Sigmoid colon (tissue), 4 donors: ENCODE data around the gene POC1B.

Experiments
- CTCF ChIP-seq, 4 experiments: fragments of 450-650 bp in 3 of 4; fragments of 200-600 bp in 1 of 4; IDR thresholded peaks; one replicate each; pipeline ENCODE4 v1.5.1; 2016 to 2019; ENCODE audit warnings: antibody characterized with exemption in 4 of 4, mild to moderate bottlenecking in 3 of 4, moderate library complexity in 2 of 4
- EP300 ChIP-seq, 4 donors: sonication (generic); formaldehyde crosslinking; IDR thresholded peaks; one replicate each; pipeline ENCODE4 v1.6.1; 2017; ENCODE audit warnings: antibody characterized with exemption in 4 of 4
- POLR2A ChIP-seq, 2 donors: fragments of 450-650 bp; IDR thresholded peaks; one replicate each; pipeline ENCODE4 v1.6.1; 2016; ENCODE audit warnings: antibody characterized with exemption in 2 of 2, mild to moderate bottlenecking in 2 of 2, moderate library complexity in 2 of 2
- POLR2AphosphoS5 ChIP-seq, 4 donors: sonication (generic); formaldehyde crosslinking; IDR thresholded peaks; one replicate each; pipeline ENCODE4 v1.6.1; 2017; ENCODE audit warnings: antibody characterized with exemption in 4 of 4

GRCh38 chr12:89479982-89480381 is 45.9 kb downstream of the POC1B start:
- TF ChIP-seq CTCF (IDR thresholded peaks at IDR 0.05) (no peak), POLR2A (IDR thresholded peaks at IDR 0.05) (no peak), EP300 (IDR thresholded peaks at IDR 0.05) (no peak), POLR2AphosphoS5 (IDR thresholded peaks at IDR 0.05) (no peak)
